Erythroblast (primary cell): ENCODE results near the gene B3GAT2.

Experiments used
- GATA1 ChIP-seq: IDR thresholded peaks from 2 replicates; pipeline ENCODE4 v1.6.1; 2011; ENCODE audit warnings: low read depth, mild to moderate bottlenecking, control low read depth, low read length, moderate library complexity
- POLR2A ChIP-seq: IDR thresholded peaks from 2 replicates; pipeline ENCODE4 v1.6.1; 2011; ENCODE audit warnings: mild to moderate bottlenecking, low read length

- no peak for TF ChIP-seq POLR2A
- no peak for TF ChIP-seq GATA1
Measured at GRCh38 chr6:70843328-70843918, 113.4 kb downstream of the B3GAT2 start.
